Measurements from ENCODE around the gene PCDHA3.
"Not testable (repeated sequence)": the region's sequence is repeated elsewhere in the genome, so short reads cannot be mapped to it uniquely, and the experiment has no call there.

The PCDHA3 gene

DNA sequence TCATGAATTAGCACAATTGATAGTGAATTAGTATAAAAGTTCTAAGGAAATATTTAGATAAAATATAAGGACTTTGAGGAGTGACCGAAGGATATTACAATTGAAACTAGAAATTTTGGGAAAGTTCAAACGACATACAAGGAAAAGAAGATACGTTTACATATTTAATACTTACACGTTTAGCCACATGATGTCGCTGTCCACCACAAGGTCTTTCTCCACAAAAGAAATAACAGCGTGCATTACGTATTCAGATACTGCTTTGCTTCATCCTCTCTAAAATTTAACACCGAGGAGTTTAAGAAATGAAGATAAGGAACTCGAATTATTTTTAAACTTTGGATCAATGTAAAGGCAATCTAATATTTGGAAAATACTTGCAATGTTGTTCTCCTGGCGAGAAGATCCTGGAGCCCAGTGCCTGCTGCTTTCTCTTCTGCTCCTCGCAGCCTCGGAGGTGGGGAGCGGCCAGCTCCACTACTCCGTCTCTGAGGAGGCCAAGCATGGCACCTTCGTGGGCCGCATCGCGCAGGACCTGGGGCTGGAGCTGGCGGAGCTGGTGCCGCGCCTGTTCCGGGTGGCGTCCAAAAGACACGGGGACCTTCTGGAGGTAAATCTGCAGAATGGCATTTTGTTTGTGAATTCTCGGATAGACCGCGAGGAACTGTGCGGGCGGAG lies at the start of gene PCDHA3:
TSS of gene PCDHA3 (plus strand) at position 242 of the 678 bp plus-strand sequence.
- no peak within 1 kb of the TSS for H3K4me3 ChIP-seq (ENCODE audit: low read depth, low read length)
- DNase-seq (ENCODE audit: low read depth): no peak
- TF ChIP-seq, protein P1, sequence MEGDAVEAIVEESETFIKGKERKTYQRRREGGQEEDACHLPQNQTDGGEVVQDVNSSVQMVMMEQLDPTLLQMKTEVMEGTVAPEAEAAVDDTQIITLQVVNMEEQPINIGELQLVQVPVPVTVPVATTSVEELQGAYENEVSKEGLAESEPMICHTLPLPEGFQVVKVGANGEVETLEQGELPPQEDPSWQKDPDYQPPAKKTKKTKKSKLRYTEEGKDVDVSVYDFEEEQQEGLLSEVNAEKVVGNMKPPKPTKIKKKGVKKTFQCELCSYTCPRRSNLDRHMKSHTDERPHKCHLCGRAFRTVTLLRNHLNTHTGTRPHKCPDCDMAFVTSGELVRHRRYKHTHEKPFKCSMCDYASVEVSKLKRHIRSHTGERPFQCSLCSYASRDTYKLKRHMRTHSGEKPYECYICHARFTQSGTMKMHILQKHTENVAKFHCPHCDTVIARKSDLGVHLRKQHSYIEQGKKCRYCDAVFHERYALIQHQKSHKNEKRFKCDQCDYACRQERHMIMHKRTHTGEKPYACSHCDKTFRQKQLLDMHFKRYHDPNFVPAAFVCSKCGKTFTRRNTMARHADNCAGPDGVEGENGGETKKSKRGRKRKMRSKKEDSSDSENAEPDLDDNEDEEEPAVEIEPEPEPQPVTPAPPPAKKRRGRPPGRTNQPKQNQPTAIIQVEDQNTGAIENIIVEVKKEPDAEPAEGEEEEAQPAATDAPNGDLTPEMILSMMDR (IDR thresholded peaks at IDR 0.05; ENCODE audit: low read depth, low read length, missing control alignments): no peak
- in situ Hi-C loops (cut with HindIII; ENCODE audit: low sequenced_read_pairs): no loop called here

DNA sequence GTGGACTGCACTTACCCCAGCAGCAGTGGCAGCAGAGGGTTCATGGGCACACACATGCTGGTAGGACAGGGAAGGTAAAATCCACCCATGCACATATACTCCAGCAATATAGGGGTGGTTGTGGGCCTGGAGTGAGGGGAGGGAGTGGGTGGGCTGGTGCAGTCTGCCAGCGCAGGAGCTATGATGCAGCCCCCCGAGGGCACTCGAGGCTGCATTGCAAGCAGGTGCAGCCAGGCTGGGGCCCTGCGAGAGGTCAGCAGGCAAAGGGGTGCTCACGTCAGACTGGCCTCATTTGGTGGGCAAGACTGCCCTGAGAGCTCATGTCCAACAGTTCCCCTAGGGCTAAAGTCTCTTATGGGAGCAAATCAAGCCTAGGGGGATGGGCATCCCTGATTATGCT lies 47.3 kb upstream of the PCDHA3 start:
- no peak overlapping the region for H3K4me3 ChIP-seq (ENCODE audit: low read depth, low read length)
- no peak for DNase-seq (ENCODE audit: low read depth)
- TF ChIP-seq, protein P1 (IDR thresholded peaks at IDR 0.05; ENCODE audit: low read depth, low read length, missing control alignments): no peak
- in situ Hi-C loops (cut with HindIII; ENCODE audit: low sequenced_read_pairs): no loop called here

DNA sequence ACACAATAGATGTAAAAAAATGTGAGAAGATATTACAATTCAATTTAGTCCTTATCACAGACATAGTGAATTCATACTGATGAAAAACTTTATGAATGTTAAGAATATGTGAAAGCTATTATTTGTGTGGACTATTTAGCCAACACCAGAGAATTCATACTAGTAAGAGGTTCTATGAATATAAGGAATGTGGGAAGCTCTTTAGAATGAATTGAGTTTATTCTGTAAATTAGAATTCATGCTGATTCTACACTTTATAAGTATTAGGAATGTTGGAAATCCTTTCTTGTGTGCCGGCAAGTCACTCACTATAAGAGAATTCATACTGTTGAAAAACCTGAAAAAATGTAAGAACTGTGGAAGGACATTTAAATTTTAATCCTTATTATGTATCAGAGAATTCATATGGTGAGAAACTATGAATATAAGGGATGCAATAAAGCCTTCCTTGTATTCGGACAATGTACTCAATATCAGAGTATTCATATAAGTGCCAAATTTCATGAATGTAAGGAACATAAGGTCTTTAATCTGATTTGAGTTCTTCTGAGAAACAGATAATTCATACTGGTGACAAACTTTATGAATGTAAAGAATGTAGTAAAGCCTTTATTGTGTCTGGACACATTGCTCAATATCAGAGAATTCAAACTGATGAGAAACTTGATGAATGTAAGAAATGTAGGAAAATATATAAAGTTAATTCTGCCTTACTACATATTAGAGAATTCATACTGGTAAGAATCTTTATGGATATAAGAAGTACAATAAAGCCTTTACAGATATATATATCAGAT lies 36.5 kb upstream of the PCDHA3 start:
- TF ChIP-seq, protein P1 (IDR thresholded peaks at IDR 0.05; ENCODE audit: low read depth, low read length, missing control alignments): no peak
- H3K4me3 ChIP-seq (ENCODE audit: low read depth, low read length): no peak overlapping the region
- in situ Hi-C loops (cut with HindIII; ENCODE audit: low sequenced_read_pairs): no loop called here
- DNase-seq (ENCODE audit: low read depth): no peak

- DNase-seq (ENCODE audit: low read depth): no peak
- in situ Hi-C loops (cut with HindIII; ENCODE audit: low sequenced_read_pairs): no loop called here
- TF ChIP-seq, protein P1 (IDR thresholded peaks at IDR 0.05; ENCODE audit: low read depth, low read length, missing control alignments): no peak
- no peak overlapping the region for H3K4me3 ChIP-seq (ENCODE audit: low read depth, low read length)
Measured at GRCh38 chr5:140767444-140767843, 33.4 kb upstream of the PCDHA3 start.

DNA sequence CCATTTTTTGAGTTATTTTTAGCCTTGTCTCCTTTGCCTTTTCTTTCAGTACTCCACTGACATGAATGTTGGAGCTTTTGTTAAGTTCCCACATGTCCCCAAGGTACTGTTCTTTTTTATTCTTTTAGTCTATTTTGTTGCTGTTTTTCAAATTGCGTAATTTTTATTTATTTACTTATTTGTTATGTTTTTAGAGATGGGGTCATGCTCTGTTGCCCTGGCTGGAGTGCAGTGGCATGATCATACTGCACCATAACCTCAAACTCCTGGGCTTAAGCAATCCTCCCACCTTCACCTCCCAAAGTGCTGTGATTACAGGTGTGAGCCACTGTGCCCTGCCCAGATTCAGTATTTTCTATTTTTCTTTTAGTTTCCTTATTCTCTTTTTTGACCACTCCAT lies 20.3 kb upstream of the PCDHA3 start:
- TF ChIP-seq, protein P1 (IDR thresholded peaks at IDR 0.05; ENCODE audit: low read depth, low read length, missing control alignments): no peak
- DNase-seq (ENCODE audit: low read depth): no peak
- no peak overlapping the region for H3K4me3 ChIP-seq (ENCODE audit: low read depth, low read length)
- in situ Hi-C loops (cut with HindIII; ENCODE audit: low sequenced_read_pairs): no loop called here

GRCh38 chr5:140785905-140786686 lies 14.8 kb upstream of the PCDHA3 start, which contains the start of gene PCDHA1:
PCDHA1 (plus strand) TSS chr5:140786140.
- no peak for DNase-seq (ENCODE audit: low read depth)
- TF ChIP-seq, protein P1 (IDR thresholded peaks at IDR 0.05; ENCODE audit: low read depth, low read length, missing control alignments): no peak
- in situ Hi-C loops (cut with HindIII; ENCODE audit: low sequenced_read_pairs): no loop called here
- H3K4me3 ChIP-seq (ENCODE audit: low read depth, low read length): no peak within 1 kb of the TSS

- DNase-seq (ENCODE audit: low read depth); H3K4me3 ChIP-seq (ENCODE audit: low read depth, low read length); in situ Hi-C loops (cut with HindIII; ENCODE audit: low sequenced_read_pairs): not testable (repeated sequence)
Measured at GRCh38 chr5:140787422-140787821, 13.4 kb upstream of the PCDHA3 start.

- in situ Hi-C loops (cut with HindIII; ENCODE audit: low sequenced_read_pairs); DNase-seq (ENCODE audit: low read depth); H3K4me3 ChIP-seq (ENCODE audit: low read depth, low read length): not testable (repeated sequence)
Measured at GRCh38 chr5:140787849-140788504, 12.9 kb upstream of the PCDHA3 start.

Measured in astrocyte of the cerebellum (primary cell).